HG02840 (cell line): Measurements from ENCODE around the gene ABCA9.
"Not testable (repeated sequence)": the region's sequence is repeated elsewhere in the genome, so short reads cannot be mapped to it uniquely, and the experiment has no call there.

Experiments used
- ATAC-seq: cut with Tn5 transposase; IDR thresholded peaks from one replicate; pipeline ENCODE4 v1.9.1; 2021; ENCODE audit warnings: mild to moderate bottlenecking, moderate library complexity, moderate number of reproducible peaks; ENCODE audit not compliant: unreplicated experiment, low FRiP score

ABCA9 gene

DNA sequence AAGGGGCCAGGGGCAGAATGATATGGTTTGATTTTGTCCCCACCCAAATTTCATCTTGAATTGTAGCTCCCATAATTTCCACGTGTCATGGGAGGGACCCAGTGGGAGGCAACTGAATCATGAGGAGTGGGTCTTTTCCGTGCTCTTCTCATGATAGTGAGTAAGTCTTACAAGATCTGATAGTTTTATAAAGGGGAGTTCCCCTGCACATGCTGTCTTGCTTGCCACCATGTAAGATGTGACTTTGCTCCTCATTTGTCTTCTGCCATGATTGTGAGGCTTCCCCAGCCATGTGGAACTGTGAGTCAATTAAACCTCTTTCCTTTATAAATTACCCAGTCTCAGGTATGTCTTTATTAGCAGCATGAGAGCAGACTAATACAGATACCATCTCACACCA, 101.6 kb downstream of the ABCA9 start:
- ATAC-seq, result not testable (repeated sequence)

DNA sequence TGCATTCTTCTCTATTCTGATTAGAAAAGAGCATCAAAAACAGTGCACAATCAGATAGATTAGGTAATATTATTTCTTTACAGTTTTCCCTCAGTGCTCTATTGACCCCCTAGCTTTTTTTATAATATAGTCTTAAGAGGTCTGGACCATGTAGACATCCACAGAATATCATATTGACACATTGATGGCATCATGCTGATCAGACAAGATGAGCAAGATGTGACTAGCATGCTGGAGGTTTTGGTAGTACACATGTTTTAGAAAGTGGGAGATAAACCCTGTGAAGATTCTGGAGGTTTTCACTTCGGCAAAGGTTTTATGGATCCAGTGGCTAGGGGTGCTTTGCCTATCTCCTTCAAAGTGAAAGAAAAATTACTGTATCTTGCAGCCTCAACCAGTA, 102.8 kb downstream of the ABCA9 start:
- no peak for ATAC-seq

DNA sequence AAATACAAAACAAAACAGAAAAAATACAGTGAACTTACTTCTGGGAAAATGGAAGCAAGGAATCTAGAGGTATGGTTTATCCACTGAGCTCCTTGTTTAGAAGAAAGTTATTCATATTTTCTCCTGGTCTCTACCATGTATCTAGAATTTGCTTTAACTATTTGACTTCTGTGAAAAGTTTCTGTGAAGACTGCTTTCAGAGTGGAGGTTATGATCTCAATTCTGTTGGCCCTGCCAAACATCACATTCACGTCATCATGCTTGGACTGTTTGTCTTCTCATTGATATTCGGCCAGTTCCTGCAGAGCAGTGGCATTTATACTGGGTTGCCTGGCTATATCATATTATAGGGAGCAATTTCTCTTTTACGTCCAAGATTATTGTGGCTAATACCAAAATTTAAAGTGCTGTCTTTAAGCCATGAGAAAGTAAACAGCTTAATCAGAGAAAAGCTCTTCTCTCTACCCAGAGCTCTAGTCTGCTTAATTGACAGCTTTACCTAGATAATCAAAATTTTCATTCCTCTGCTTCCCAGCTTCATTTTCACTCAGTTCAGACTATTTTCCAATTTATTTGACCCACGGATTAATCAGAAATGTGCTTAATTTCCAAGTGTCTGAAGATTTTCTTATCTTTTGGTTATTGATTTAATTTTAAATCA, 105.4 kb downstream of the ABCA9 start, which contains the start of gene ABCA8:
TSS of gene ABCA8 (minus strand) at position 212 of the 661 bp plus-strand sequence. CDS start 13,358 bp downstream, outside the sequence.
- no peak for ATAC-seq

DNA sequence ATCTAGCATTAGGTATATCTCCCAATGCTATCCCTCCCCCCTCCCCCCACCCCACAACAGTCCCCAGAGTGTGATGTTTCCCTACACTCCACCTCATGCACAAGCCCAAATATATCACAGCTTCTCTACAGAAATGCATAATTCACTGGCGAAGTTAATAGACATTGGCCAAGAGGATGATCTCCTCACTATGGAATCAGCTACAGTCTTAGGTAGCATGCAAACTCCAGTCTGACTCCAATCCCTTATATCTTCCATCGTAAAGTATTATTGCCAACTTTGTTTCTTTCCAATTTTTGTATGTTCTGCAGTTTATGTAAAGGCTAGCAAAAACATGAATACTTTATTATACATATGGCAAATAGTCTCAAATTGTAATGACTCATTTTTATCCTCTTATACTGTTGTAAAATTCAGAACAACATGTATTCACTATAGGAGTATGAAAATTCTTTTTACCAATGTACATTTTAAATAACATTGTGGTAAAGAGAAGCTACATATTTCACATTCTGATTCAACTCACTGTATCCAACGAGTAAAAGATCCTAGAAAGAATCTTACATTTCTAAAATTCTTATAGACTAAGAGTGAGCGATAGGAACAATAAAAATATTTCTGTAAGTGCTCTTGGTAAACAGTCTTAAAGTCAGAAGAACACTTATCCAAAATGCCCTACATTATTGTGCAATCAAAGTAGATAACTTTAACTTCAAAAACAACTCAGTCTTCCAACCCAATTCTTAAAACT, 106.4 kb downstream of the ABCA9 start:
- no peak for ATAC-seq

DNA sequence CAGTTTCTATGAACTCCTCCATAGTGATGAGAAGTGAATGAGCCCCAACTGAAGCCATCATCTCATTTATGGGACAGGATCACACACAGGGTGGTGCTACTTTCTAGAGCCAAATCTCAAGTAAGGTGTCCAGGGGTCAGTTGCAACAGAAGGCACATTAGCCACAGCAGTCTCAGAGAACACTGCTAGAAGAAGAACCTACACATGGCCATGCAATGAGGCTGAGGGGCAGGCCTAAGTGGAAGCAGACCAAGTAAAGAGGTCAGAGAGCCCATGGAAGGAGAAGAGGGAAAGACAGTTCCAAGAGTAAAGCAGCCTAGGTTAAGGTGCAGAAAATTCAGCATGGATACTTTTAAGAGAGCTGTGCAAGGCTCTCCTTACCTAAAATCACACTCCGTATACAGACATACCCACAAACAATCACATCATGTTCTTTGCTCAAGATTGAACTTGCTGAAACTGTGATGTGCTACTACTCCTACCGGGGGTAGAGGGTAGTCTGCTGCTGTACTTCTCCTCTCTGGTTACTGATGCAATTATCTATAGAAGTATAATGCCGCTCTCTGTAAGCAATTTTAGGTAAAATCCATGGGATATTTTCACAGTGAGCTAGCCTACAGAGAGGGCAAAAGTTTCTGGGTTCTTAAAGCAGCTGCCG, 107.3 kb downstream of the ABCA9 start:
- no peak for ATAC-seq

DNA sequence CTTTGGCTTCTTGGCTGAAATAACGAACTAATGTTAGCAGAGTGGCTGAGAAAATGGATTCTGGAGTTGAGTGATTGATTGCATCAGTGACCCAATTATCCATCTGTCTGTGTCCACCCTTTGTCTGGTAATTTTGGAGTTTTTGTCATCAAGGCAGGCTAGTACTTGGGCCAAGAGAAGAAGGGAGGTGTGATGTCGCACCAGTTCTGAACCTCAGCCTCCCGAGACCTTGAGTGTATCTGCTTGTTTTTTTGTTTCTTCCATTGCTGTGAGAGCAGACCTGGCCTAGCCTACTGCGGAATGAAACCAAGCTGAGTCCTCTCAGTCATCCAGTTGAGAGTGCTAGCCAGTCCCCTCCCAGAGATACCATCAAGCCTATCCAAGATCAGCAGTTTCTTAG, 110.0 kb downstream of the ABCA9 start:
- ATAC-seq, result no peak

DNA sequence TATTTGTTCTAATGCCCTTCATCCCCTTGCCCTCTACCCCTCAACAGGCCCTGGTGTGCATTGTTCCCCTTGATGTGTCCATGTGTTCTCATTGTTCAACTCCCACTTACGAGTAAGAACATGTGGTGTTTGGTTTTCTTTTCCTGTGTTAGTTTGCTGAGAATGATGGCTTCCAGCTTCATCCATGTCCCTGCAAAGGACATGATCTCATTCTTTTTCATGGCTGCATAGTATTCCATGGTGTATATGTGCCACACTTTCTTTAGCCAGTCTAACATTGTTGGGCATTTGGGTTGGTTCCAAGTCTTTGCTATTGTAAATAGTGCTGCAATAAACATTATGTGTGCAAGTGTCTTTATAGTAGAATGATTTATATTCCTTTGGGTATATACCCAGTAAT, 112.9 kb downstream of the ABCA9 start:
- not testable (repeated sequence) for ATAC-seq

DNA sequence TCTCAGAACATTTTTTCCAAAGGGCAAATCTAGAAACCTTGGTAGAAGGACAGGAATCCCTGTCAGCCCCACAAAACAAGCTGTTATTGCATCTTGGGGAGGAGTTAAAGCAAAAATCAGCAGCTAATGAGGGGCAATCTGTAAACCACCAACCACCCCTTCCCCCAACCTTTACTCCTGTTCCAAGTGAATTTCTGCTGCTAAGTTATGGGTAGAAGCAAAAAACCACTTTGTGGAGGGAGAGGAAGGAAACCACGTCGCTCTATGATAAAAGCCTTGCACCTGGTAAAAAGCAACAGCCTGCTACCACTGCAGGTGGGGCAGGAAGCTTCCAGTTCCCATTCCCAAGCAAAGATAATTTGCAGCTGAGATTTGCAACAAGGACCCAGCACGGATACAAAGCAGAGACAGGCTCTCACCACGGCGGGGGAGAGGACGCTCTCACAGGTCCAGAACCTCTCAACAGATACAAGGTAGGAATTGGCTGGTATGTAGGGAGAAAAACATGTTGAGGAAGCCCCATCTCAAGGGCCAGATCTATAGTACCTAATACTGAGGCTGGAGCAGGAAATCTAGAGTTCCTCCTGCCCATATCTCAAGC, 116.2 kb downstream of the ABCA9 start:
- no peak for ATAC-seq

DNA sequence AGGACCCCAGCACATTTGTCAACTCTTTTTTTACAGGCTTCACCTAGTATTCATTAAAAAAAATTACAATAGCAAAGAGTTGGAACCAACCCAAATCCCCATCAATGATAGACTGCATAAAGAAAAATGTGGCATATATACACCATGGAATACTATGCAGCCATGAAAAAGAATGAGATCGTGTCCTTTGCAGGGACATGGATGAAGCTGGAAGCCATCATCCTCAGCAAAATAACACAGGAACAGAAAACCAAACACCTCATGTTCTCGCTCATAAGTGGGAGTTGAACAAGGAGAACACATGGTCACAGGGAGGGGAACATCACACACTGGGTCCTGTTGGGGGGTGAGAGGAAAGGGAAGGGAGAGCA, 116.9 kb downstream of the ABCA9 start:
- ATAC-seq, result not testable (repeated sequence)

DNA sequence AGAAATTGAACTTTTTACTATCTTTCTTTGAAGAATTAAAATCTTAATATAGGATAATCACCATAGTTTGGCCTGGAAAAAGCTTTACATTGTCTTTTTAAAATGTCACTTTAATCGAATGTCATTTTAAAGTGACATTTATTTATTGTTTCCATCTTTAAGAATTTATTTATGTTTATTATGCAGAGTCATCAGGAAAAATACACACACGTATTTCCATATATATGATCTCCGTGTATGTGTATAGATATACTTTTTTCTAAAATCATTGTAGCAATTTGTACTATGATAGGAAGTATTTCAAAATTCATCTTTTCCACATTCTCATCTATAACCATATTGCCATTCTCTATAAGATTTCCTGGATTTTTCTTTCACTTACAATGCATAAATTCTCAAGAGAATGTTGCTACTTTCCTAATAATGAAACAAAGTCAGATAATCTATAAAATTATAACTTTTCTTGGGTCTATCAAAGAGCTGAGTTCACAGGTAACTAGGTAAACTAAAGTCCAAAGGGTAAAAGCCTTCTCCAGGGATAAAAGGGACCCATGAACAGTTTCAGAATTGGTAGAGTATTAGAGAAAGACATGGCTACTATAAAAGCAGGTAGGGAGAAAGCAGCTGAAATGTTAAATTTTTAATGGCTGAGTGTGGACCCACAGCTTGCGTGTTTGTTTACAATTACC, 117.5 kb downstream of the ABCA9 start:
- no peak for ATAC-seq

DNA sequence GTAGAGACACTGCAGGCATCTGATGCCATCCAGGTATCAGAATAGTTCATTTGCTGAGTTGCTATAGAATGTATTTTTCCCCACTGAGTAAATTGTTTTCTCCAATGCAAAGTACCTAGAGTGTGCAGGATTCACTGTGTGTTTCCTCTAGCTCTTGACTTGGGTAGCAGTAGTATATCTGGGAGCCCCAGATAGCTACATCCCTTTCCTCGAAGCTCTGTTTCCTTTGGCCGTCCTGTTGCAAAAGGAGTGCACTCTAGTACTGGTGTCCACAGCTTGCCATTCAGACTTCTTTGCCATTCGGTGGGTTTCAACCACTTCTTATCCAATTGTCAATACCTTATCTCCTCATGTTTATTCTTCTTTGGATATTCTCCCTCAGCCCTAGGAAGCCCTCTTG, 118.3 kb downstream of the ABCA9 start:
- ATAC-seq, result no peak

DNA sequence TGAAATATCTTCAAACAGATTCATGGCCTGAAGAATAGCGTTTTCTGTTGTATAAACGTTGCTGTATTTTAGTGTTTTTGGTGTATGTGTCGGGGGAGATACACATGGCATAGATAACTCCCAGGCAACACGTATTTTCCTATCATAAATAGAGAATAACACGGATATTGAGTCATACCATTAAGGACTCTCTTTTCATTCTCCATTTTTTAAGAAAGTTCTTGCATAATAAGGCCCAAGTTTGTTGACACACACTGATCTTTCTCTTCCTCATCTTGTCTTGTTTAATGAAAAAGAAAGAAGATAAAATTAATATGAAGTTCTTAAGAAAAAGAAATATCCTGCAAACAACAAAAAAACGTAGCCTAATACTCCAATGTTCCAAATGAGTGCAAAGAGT, 119.0 kb downstream of the ABCA9 start:
- ATAC-seq, result no peak

DNA sequence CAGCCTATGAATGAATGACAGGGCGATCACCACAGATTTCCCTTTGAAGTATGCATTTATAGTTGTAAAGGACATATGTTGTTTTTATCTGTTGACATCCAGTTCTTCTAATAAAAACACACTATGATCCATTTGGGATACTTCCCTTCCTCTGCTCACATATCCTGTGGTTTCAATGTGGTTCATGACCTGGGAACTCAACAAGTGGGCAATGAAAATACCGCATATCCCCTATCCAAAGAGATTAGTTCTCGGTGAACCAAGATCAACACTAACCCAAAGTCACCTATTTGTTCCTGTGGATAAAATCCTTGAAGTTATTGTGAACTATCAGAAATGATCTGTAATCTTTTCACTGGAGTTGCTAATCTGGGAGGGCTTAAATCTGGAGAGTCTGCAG, 121.5 kb downstream of the ABCA9 start:
- ATAC-seq, result no peak

DNA sequence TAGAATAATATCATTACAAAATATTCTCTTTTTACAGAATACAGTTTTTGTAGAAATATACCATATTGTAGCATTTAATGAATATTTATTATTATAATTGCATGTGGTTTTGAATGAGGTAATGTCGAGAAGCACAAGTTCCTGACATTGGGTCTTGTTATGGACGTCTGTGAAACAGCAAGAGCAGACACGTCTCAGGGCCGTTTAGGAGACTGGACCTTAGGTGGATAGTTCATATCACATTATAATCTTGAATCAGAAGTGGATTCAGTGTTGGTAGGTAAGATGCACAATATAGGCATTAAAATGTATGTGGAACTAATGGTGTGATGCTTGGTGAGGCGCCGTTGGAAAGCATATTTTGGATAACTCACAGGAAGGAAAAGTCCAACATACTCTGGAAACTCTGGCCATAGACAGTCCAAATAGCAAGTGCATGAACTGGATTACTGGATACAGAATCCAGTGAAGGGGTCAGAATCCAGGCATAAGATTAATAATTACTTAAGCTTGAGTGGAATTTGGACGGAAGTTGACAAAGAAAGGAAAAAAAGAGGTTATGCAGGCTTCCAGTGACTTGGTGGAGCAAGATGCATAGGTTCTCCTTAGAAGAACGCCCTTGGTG, 122.7 kb downstream of the ABCA9 start:
- no peak for ATAC-seq

DNA sequence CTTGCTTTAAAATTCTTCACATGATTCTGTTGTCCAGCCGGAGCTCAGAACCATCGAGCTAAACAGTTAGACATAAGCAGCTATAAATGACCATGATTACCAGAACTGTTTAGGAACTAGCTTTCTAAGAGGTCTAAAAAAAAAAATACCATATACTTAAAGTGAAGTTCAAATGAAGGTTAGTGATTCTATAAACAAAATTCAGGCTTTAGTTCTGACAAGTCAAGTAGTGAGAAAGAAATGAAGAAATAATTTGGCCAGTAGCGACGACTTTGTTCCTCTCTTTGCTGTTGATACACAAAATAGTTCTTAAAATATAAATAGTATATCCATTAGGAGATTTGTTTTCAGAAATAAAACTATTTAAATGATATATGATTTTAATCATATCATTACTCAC, 133.2 kb downstream of the ABCA9 start:
- no peak for ATAC-seq

DNA sequence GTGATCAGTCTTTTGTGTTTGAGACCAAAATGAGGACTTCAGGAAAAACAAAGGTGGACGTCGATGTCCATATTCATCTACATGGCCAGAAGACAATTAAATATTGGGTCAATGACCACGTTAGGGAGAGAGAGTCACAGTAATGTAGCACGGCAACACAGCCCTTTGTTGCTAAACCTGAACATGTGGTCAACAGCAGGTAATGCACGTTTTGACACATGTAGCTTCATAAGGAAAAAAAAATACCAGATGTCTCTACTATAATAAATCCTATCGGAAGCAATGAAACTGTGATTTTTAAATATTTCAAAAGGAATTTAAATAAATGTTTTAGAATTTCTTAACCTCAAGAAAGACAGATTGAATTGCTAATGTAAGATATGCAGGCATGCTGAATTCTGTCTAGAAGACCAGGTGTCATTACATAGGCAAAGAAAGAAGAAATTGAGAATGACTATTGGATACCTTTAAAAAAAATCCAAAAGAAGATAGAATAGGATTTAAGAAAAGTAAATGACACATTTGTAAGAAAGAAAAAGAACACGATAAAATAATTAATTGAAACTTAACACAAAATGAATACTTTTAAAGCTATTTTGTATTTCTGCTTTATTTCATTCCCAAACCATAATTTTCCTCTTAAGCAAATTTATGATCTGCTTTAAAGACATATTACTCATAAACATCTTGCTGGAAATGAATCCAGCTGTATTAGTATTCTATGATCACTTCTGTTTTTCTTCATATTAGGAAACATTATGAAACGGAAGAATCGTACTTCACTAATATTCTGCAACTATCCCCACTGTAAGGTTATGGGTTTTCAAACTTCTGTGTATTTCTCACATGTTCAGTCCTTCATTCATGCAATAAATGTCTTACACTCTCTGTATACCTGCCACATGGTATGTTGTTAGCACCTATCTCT, 135.7 kb downstream of the ABCA9 start:
- no peak for ATAC-seq
